ENCODE results near the gene SPEN. TPM values are rescaled to one million over a fixed set of nuclear protein-coding genes. Genes with fewer than 3 reads are reported as not detected.

SPEN gene
- total and polyA plus RNA-seq, 2 experiments from 2014 or later = 24.3 to 25.9 TPM

DNA sequence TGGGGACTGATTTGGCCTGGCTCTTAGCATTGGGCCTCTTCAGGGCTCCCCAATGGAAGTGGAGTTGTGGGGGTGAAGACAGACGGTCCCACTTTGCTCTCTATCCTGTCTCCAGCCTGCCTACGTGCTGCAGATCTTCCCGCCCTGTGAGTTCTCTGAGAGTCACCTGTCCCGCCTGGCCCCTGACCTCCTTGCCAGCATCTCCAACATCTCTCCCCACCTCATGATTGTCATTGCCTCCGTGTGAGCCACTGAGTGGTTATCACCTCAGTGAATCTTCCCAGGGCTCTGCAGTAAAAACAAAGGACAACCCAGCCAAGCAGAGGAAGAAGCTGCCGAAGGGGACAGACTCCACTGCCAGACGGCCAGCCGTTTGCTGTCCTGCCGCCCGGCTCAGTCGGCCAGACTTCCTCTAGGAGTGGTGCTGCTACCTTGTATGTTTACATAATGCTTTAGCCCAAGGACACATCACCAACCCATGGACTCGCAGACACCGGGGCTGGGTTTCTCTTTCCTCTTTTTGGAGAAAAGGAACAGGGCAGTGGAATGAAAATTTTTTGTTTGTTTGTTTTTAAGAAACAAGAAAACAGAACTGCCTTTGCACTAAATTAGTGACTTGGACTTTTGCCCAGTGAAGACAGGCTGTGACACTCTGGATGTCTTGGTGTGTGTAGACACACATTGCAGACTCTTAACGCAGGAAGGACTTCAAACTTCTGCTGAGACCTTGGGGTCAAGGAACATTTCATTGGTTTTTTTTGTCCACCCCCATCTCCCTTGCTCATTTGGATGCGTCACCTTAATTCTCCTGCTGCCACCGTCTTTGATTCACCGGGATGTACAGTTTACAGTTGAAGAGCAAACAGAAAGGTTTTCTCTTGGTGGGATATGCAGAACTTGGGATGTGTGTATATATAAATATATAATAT, 91.9 kb downstream of the SPEN start:
- Histone ChIP-seq H3K9me2 (replicated peaks; ENCODE audit: insufficient read depth) (no peaks in the 10 kb centered on the region), H3K79me2 (no peaks in the 10 kb centered on the region), H3K36me3 (replicated peaks; ENCODE audit: insufficient read depth, low read depth) (no peaks in the 10 kb centered on the region), H3K9me3 (ENCODE audit: low read depth) (no peaks in the 10 kb centered on the region), H4K20me1 (ENCODE audit: insufficient read depth, poor library complexity, severe bottlenecking) (peaks cover 3% of the 10 kb centered on the region), H3K27ac (peak overlapping the region; percentile 60), H3K4me2 (no peak overlapping the region), H3K4me1 (ENCODE audit: insufficient read depth) (peaks cover 7% of the 10 kb centered on the region), H3K27me3 (no peaks in the 10 kb centered on the region), H3K4me3 (no peak overlapping the region), H2AFZ (no peak overlapping the region)
- TF ChIP-seq EZH2phosphoT487 (IDR thresholded peaks at IDR 0.05; ENCODE audit: low read depth, severe bottlenecking, unreplicated experiment) = no peak
- no peak for TF ChIP-seq CTCF (IDR thresholded peaks at IDR 0.05; ENCODE audit: poor library complexity)
- no peak for TF ChIP-seq EZH2 (IDR thresholded peaks at IDR 0.05; ENCODE audit: borderline replicate concordance)
- WGBS (ENCODE audit: low lambda C conversion rate, missing lambda C conversion rate) = 45% methylated on average over 17 of the region's 17 CpGs
- peak; percentile 63 for DNase-seq (ENCODE audit: low spot score)

DNA sequence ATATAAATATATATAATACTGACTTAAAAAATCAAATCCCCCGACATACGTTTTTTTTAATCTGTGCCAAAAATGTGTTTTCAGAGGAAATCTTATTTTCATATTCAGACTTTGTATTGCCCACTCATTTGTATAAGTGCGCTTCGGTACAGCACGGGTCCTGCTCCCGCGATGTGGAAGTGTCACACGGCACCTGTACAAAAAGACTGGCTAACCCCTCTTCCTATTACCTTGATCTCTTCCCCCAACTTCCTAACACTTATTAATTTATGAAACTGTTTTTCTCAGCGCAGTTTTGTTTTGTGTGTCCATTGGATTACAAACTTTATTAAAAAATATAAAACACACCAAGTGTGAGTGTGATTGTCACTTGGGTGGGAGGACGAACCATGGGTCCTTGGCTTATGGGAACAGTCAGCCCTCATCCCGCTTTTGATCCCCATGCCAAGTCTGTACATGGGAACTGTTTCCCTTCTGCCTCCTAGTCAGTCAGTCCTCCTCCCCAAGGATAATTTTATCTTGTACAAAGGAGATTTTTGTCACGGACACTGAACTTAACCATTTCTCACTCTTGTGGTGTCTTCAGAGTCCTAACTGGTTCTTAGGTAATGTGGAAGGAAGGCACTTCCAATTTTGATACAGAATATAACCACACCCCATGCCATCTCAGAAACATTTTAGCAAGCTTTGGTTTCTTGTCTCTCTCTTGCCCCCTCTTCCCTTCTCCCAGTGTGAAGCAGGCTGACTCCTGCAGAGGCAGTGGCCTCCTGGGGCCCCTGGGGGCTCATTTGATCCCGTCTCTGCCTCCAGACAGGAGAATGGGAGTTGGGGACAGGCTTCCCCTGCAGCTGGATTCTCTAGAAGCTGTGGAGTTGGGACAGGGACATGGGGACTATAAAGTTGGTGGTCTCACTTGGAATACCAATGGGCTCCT, 92.9 kb downstream of the SPEN start:
- H4K20me1 ChIP-seq (ENCODE audit: insufficient read depth, poor library complexity, severe bottlenecking) = peaks cover 3% of the 10 kb centered on the region
- H3K36me3 ChIP-seq (replicated peaks; ENCODE audit: insufficient read depth, low read depth) = no peaks in the 10 kb centered on the region
- H3K9me3 ChIP-seq (ENCODE audit: low read depth) = no peaks in the 10 kb centered on the region
- TF ChIP-seq EZH2phosphoT487 (IDR thresholded peaks at IDR 0.05; ENCODE audit: low read depth, severe bottlenecking, unreplicated experiment) = no peak
- no peak for TF ChIP-seq EZH2 (IDR thresholded peaks at IDR 0.05; ENCODE audit: borderline replicate concordance)
- no peak for TF ChIP-seq CTCF (IDR thresholded peaks at IDR 0.05; ENCODE audit: poor library complexity)
- H2AFZ ChIP-seq = no peak overlapping the region
- 90% methylated on average over 13 of the region's 13 CpGs for WGBS (ENCODE audit: low lambda C conversion rate, missing lambda C conversion rate)
- no peak overlapping the region for H3K4me3 ChIP-seq
- DNase-seq (ENCODE audit: low spot score) = no peak
- no peaks in the 10 kb centered on the region for H3K27me3 ChIP-seq
- H3K4me1 ChIP-seq (ENCODE audit: insufficient read depth) = peaks cover 7% of the 10 kb centered on the region
- H3K79me2 ChIP-seq = no peaks in the 10 kb centered on the region
- no peak overlapping the region for H3K27ac ChIP-seq
- no peaks in the 10 kb centered on the region for H3K9me2 ChIP-seq (replicated peaks; ENCODE audit: insufficient read depth)
- no peak overlapping the region for H3K4me2 ChIP-seq

DNA sequence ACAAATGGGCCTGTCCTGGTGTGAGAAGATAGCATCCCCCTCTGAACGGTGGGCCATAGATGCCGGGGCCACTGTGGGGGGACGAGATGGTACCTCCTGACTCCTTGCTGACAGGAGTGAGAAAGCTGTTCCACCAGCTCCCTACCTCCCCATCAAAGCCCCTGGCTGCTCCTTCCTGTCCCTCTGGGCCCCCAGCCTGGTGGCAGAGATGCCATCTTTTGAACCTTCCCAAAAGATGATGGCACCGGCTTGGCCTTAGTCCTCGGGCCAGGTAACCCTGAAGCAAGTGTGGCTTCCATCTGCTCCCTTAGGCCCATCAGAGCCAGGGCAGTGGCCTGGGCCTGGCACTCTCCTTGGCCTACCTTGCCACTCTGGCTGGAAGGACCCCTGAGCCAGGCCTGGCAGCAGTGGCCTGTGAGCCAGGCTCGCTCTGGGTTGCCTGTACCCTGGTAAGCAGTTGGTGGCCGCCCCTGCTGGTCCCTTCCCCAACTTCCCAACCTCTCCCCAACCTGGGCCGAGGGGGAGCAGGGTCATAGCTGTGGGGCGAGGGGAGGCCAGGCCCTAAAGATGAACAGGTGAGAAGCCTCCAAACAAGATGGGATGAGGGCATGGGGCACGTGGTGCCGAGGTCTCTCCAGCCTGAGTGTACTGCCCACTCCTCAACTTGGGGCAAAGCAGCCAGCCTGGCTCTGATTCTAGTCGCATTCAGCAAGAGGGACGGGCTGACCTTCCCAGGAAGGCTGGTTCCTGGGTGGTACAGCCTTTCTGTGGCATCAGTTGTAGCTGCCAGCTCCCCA, 93.7 kb downstream of the SPEN start:
- H4K20me1 ChIP-seq (ENCODE audit: insufficient read depth, poor library complexity, severe bottlenecking) = peaks cover 3% of the 10 kb centered on the region
- H3K4me3 ChIP-seq = no peak overlapping the region
- no peaks in the 10 kb centered on the region for H3K27me3 ChIP-seq
- H3K4me2 ChIP-seq = no peak overlapping the region
- no peak for DNase-seq (ENCODE audit: low spot score)
- H3K9me2 ChIP-seq (replicated peaks; ENCODE audit: insufficient read depth) = no peaks in the 10 kb centered on the region
- 95% methylated on average over 13 of the region's 13 CpGs for WGBS (ENCODE audit: low lambda C conversion rate, missing lambda C conversion rate)
- TF ChIP-seq EZH2 (IDR thresholded peaks at IDR 0.05; ENCODE audit: borderline replicate concordance) (no peak), CTCF (IDR thresholded peaks at IDR 0.05; ENCODE audit: poor library complexity) (no peak), EZH2phosphoT487 (IDR thresholded peaks at IDR 0.05; ENCODE audit: low read depth, severe bottlenecking, unreplicated experiment) (no peak)
- H3K4me1 ChIP-seq (ENCODE audit: insufficient read depth) = peaks cover 7% of the 10 kb centered on the region
- no peak overlapping the region for H2AFZ ChIP-seq
- H3K27ac ChIP-seq = no peak overlapping the region
- H3K79me2 ChIP-seq = no peaks in the 10 kb centered on the region
- H3K36me3 ChIP-seq (replicated peaks; ENCODE audit: insufficient read depth, low read depth) = no peaks in the 10 kb centered on the region
- H3K9me3 ChIP-seq (ENCODE audit: low read depth) = no peaks in the 10 kb centered on the region
